C4-2B (cell line): ENCODE results near the gene BPNT1.
"Not testable (repeated sequence)": the region's sequence is repeated elsewhere in the genome, so short reads cannot be mapped to it uniquely, and the experiment has no call there.

Experiments used
- H3K27ac ChIP-seq: fragments of 450-650 bp; 2 replicates; pipeline ENCODE4 v1.5.1; 2017
- CTCF ChIP-seq: fragments of 450-650 bp; conservative IDR thresholded peaks from 2 replicates; pipeline ENCODE4 v1.5.1; 2017; ENCODE audit warnings: mild to moderate bottlenecking
- ZFX ChIP-seq: fragments of 450-650 bp; IDR thresholded peaks from 2 replicates; pipeline ENCODE4 v1.6.1; 2017

The BPNT1 gene

GRCh38 chr1:220123889-220124288, 34.3 kb upstream of the BPNT1 start:
- TF ChIP-seq CTCF (peak; percentile 64), ZFX (no peak)
- H3K27ac ChIP-seq = no peak overlapping the region

GRCh38 chr1:220123066-220123465, 33.5 kb upstream of the BPNT1 start:
- TF ChIP-seq CTCF = no peak
- no peak for TF ChIP-seq ZFX
- no peak overlapping the region for H3K27ac ChIP-seq

DNA sequence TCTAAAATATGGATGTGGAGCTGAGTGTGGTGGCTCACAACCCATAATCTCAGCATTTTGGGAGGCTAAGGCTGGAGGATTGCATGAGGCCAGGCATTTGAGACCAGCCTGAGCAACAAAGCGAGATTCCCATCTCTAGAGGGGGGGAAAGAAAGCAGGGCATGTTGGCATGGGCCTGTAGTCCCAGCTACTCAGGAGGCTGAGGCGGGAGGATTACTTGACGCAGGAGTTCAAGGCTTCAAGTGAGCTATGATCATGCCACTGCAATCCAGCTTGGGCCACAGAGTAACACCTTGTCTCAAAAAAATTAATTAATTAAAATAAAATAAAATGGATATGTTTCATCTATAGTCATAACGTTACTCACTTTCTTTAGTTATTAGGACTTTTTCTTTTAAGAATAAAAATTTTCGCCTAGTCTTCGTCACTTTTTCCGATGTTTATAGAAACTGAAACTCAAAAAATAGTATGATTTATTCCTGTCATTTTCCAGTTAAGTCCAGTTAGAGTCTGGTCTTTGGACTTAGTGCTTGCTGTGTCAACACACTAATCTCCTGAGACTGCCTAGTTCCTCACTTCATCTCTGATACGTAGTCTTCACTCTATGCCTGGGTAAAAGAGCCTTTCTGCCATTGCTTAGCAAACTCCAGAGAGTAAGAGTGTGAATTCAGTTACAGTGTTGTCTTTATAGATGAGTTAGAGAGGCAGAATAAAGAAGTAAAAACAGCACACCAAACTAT, 32.4 kb upstream of the BPNT1 start:
- H3K27ac ChIP-seq = no peak overlapping the region
- no peak for TF ChIP-seq ZFX
- TF ChIP-seq CTCF = no peak

- no peak for TF ChIP-seq CTCF
- H3K27ac ChIP-seq = no peak overlapping the region
Measured at GRCh38 chr1:220119043-220119512, 29.5 kb upstream of the BPNT1 start.

- H3K27ac ChIP-seq = no peak overlapping the region
- TF ChIP-seq ZFX (no peak), CTCF (peak; percentile 87)
Measured at GRCh38 chr1:220113136-220113695, 23.6 kb upstream of the BPNT1 start.

DNA sequence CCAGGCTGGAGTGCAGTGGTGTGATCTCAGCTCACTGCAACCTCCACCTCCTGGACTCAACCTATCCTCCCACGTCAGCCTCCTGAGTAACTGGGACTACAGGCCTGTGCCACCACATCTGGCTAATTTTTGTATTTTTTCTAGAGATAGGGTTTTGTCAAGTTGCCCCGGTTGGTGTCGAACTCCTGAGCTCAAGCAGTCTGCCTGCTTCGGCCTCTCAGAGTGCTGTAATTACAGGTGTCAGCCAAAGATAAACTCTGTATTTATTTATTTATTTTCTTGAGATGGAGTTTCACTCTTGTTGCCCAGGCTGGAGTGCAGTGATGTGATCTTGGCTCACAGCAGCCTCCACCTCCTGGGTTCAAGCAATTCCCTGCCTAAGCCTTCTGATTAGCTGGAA, 23.0 kb upstream of the BPNT1 start:
- H3K27ac ChIP-seq = not testable (repeated sequence)

DNA sequence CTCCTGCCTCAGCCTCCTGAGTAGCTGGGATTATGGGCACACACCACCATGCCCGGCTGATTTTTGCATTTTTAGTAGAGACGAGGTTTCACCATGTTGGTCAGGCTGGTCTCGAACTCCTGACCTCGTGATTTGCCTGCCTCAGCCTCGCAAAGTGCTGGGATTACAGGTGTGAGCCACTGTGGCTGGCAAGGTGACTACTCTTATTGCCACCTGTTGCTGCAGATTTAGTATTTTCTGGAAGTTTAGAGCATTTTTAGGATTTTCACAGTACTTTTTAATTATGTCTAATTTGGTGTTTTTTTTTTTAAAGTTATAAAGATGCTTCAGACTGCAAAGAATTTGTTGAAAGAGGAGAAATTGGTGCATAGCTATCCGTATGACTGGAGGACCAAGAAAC, 20.9 kb upstream of the BPNT1 start:
- not testable (repeated sequence) for H3K27ac ChIP-seq

- no peak for TF ChIP-seq CTCF
- no peak for TF ChIP-seq ZFX
- no peak overlapping the region for H3K27ac ChIP-seq
Measured at GRCh38 chr1:220099826-220100225, 10.2 kb upstream of the BPNT1 start.
